Bronchial epithelial cell (primary cell): Measurements from ENCODE around the gene PPM1B. TPM values are rescaled to one million over a fixed set of nuclear protein-coding genes. Genes with fewer than 3 reads are reported as not detected.
A peak's percentile ranks its signal among the peaks of the same experiment; 100 is the strongest.
"Not testable (repeated sequence)": the region's sequence is repeated elsewhere in the genome, so short reads cannot be mapped to it uniquely, and the experiment has no call there.

Experiments
- DNase-seq: peaks from one replicate; pipeline ENCODE4 v3.0.0-alpha.2; 2010; ENCODE audit warnings: low read depth
- FAIRE-seq: peaks from 2 replicates; lab custom pipeline; 2011; peaks lifted over from hg19 to GRCh38; lab: Jason Lieb, UNC
- H3K27me3 ChIP-seq: 2 replicates; pipeline ENCODE4 v1.5.1; 2011; ENCODE audit warnings: low read length; ENCODE audit not compliant: control insufficient read depth, insufficient read depth
- H3K36me3 ChIP-seq: 2 replicates; pipeline ENCODE4 v1.5.1; 2011; ENCODE audit warnings: low read length; ENCODE audit not compliant: control insufficient read depth, insufficient read depth
- H3K4me3 ChIP-seq: 2 replicates; pipeline ENCODE4 v1.5.1; 2011; ENCODE audit warnings: mild to moderate bottlenecking, low read depth, low read length, control low read depth
- total RNA-seq: library from RNA; depleted of rRNA; stranded (reverse); fragments of >200 nt; gene quantifications from 2 replicates; pipeline ENCODE4 v1.2.1, GENCODE V29; 2014
- TF ChIP-seq, protein P1 (sequence below): IDR thresholded peaks from 2 replicates; pipeline ENCODE4 v1.5.1; 2011; ENCODE audit warnings: mild to moderate bottlenecking, moderate library complexity, low read length, control low read depth, inconsistent platforms; ENCODE audit not compliant: insufficient read depth, severe bottlenecking

PPM1B gene
- total RNA-seq, 1 donor from 2014 or later: 35.3 TPM

DNA sequence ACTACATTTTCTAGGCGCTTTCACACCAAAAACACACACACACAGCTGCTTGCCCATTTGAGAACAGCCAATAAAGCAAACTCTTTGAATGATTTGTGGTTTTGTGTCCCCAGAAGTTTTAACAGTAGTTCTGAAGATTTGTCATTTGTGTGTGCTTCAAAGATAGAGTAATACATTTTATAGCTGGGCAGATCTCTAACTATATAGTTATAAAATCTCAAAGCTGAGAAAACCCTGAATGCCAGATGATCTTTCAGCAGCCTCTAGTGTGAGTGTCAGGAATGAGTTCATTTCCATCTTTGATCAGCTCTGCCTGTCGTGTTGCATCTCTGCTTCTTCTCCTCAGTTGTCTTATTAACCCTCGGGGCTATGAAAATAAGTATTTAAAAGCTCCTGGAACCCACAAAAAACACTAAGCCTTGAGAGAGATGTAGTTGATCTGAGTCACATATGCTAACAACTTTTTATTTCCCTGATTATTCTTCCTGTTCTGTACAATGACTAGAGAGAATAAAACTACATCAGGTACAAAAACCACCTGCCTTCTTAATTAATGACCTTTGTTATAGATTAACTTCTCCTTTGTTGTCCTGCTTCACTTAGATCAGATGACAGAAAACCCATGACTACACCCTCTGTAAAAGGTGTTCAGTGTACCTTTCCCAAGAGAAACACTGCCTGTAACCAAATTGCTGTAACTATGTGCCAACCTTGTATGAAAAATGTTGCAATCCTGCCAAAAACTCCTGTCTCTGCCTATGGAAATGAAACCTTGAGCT lies 76.6 kb downstream of the PPM1B start:
- DNase-seq (peak; percentile 29), FAIRE-seq (no peak)
- Histone ChIP-seq H3K27me3 (no peaks in the 10 kb centered on the region), H3K4me3 (no peak overlapping the region), H3K36me3 (no peaks in the 10 kb centered on the region)
- TF ChIP-seq, protein P1, sequence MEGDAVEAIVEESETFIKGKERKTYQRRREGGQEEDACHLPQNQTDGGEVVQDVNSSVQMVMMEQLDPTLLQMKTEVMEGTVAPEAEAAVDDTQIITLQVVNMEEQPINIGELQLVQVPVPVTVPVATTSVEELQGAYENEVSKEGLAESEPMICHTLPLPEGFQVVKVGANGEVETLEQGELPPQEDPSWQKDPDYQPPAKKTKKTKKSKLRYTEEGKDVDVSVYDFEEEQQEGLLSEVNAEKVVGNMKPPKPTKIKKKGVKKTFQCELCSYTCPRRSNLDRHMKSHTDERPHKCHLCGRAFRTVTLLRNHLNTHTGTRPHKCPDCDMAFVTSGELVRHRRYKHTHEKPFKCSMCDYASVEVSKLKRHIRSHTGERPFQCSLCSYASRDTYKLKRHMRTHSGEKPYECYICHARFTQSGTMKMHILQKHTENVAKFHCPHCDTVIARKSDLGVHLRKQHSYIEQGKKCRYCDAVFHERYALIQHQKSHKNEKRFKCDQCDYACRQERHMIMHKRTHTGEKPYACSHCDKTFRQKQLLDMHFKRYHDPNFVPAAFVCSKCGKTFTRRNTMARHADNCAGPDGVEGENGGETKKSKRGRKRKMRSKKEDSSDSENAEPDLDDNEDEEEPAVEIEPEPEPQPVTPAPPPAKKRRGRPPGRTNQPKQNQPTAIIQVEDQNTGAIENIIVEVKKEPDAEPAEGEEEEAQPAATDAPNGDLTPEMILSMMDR: no peak

DNA sequence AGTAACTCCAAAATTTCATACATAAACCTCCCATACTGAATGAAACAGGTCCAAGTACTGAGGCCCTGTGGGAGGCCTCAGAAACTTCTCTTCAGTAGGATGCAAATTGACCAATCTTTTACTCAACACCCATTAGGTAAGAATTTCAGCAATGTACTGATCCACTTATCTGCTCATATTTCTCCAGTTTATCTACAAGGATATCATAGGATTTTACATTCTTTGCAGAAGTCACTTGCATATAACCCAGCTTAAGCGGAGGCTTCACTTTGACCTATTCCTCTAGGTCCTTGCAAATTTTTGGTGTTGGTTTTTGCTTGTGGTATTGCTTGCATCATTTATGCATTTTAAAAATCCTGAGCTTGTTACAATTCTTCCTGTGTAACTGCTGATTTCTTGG lies 77.8 kb downstream of the PPM1B start:
- no peaks in the 10 kb centered on the region for H3K36me3 ChIP-seq
- TF ChIP-seq, protein P1: no peak
- FAIRE-seq: no peak
- no peak for DNase-seq
- no peak overlapping the region for H3K4me3 ChIP-seq
- H3K27me3 ChIP-seq: no peaks in the 10 kb centered on the region

DNA sequence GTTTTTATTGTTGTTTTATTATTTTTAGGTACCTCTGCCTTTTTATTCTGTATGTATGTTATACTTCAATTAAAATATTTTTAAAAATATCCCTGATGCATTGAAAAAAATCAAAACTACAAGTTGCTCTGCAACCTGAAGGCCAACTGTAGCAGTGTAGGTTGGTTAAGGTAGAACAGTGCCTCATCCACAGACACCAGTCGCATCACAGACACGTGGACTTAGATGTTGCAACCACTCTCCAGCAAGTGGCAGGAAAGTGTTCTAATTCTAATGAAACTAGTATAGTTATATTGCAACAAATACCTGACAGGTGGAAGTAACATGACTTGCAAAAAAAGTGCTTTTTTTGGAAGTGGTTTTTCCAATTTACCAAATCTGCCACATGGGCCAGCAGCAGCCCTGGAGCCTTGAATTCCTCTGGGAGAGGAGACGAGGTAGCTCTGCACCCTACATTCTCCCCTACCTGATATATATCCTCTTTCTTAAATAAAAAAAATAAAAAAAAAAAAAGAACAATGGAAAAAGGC lies 78.2 kb downstream of the PPM1B start:
- DNase-seq: no peak
- FAIRE-seq: no peak
- no peaks in the 10 kb centered on the region for H3K27me3 ChIP-seq
- no peak overlapping the region for H3K4me3 ChIP-seq
- TF ChIP-seq, protein P1: no peak
- H3K36me3 ChIP-seq: no peaks in the 10 kb centered on the region

DNA sequence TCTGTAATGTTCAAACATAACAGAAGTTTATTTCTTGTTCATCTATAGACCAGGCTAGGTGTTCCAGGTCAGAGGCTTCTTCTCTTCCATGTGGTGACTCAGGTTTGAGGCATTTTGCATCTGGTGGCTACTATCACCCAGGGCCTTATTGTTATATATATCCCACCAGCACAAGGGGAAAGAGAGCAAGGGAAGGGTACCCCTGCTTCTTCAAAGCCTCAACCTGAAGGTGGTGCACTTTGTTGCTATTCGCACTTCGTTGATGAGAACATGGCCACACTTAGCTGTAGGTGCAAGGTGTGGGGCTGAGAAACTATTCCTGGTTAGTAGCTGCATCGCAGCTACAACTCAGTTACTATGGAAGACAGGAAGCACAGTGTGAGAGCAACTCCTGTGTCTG lies 79.2 kb downstream of the PPM1B start:
- H3K4me3 ChIP-seq: no peak overlapping the region
- no peaks in the 10 kb centered on the region for H3K36me3 ChIP-seq
- FAIRE-seq (peak; percentile 93), DNase-seq (no peak)
- H3K27me3 ChIP-seq: no peaks in the 10 kb centered on the region
- TF ChIP-seq, protein P1: no peak

DNA sequence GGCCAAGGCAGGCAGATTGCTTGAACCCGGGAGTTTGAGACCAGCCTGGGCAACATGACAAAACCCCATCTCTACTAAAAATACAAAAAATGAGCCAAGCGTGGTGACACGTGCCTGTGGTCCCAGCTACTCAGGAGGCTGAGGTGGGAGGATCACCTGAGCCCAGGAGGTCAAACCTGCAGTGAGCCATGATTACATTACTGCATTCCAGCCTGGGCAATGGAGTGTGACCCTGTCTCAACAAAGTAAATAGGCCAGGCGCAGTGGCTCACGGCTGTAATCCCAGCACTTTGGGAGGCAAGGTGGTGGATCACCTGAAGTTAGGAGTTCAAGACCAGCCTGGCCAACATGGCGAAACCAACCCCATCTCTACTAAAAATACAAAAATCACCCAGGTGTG lies 80.6 kb downstream of the PPM1B start:
- FAIRE-seq, H3K27me3 ChIP-seq, DNase-seq, H3K36me3 ChIP-seq, H3K4me3 ChIP-seq: not testable (repeated sequence)

DNA sequence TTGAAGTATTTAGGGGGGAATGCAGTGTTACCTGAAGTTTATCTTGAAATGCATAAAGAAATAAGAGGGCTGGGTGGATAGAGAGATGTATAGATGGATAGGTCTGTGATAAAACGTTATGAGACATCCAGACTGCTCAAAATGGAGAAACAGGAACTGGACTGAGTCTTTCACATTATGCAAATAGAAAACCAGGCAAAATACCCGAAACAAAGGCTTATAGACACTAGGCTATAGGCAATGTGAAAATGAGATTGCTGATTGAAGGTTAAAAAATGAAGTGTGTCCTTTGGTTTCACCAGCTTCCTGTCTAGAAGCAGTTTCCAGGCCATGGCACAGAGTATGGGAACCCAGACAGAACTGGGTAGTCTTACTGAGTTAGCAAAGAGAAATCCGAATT lies 81.7 kb downstream of the PPM1B start:
- no peaks in the 10 kb centered on the region for H3K27me3 ChIP-seq
- no peaks in the 10 kb centered on the region for H3K36me3 ChIP-seq
- H3K4me3 ChIP-seq: no peak overlapping the region
- TF ChIP-seq, protein P1: no peak
- DNase-seq: no peak
- no peak for FAIRE-seq
